ENCODE measurements around the gene SLC24A5. TPM values are rescaled to one million over a fixed set of nuclear protein-coding genes. Genes with fewer than 3 reads are reported as not detected.

The SLC24A5 gene
- total RNA-seq, 1 donor from 2014 or later = 1.3 TPM

DNA sequence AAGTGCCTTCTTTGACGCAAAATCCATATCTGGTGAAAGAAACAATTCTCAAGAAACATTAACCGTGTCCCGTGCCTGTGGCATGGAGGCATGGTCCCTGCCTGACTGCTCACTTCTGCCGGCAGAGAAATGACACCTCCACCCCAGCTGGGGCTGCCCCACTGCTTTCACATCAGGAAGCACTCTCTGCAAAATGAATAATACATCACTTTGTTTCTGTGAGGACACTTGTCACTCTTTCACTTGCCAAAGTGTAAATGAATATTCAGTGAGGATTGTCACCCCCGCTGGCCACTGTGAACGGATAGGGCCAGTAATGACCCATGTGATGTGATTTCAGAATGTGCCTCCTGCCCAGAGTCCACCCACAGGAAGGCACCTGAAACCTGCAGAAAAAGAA lies 31.1 kb upstream of the SLC24A5 start:
- H3K4me3 Mint-ChIP-seq = no peak overlapping the region
- peaks cover 20% of the 10 kb centered on the region for H3K4me1 Mint-ChIP-seq (ENCODE audit: unreplicated experiment)
- no peak for DNase-seq (ENCODE audit: extremely low spot score, unreplicated experiment)
- H3K9me3 Mint-ChIP-seq = no peaks in the 10 kb centered on the region
- H3K27ac Mint-ChIP-seq = no peak overlapping the region
- H3K27me3 Mint-ChIP-seq = peaks cover 4% of the 10 kb centered on the region
- TF ChIP-seq, protein P1, sequence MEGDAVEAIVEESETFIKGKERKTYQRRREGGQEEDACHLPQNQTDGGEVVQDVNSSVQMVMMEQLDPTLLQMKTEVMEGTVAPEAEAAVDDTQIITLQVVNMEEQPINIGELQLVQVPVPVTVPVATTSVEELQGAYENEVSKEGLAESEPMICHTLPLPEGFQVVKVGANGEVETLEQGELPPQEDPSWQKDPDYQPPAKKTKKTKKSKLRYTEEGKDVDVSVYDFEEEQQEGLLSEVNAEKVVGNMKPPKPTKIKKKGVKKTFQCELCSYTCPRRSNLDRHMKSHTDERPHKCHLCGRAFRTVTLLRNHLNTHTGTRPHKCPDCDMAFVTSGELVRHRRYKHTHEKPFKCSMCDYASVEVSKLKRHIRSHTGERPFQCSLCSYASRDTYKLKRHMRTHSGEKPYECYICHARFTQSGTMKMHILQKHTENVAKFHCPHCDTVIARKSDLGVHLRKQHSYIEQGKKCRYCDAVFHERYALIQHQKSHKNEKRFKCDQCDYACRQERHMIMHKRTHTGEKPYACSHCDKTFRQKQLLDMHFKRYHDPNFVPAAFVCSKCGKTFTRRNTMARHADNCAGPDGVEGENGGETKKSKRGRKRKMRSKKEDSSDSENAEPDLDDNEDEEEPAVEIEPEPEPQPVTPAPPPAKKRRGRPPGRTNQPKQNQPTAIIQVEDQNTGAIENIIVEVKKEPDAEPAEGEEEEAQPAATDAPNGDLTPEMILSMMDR (conservative IDR thresholded peaks at IDR 0.05) = no peak
- no peaks in the 10 kb centered on the region for H3K36me3 Mint-ChIP-seq

DNA sequence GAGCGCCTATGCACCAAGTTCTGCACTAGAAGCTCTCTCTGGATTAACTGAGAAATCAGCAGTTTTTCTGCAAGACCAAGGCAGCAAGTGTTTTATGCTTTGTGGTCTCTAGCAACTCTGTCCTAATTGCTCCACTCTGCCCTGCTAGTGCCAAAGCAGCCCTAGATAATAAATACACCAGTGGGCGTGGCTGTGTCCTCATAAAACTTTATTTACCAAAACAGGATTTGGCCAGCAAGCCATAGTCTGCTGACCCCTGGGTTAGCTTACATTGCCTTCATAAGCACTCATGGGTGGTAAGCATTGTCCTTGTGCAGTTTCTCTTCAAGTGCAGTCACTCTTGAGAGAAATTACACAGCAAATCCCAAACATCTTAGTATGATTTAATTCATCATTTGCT lies 30.7 kb upstream of the SLC24A5 start:
- Mint-ChIP-seq H3K27ac (no peak overlapping the region), H3K36me3 (no peaks in the 10 kb centered on the region), H3K27me3 (peaks cover 4% of the 10 kb centered on the region), H3K9me3 (no peaks in the 10 kb centered on the region), H3K4me3 (no peak overlapping the region), H3K4me1 (ENCODE audit: unreplicated experiment) (peaks cover 20% of the 10 kb centered on the region)
- DNase-seq (ENCODE audit: extremely low spot score, unreplicated experiment) = no peak
- TF ChIP-seq, protein P1 (conservative IDR thresholded peaks at IDR 0.05) = no peak

DNA sequence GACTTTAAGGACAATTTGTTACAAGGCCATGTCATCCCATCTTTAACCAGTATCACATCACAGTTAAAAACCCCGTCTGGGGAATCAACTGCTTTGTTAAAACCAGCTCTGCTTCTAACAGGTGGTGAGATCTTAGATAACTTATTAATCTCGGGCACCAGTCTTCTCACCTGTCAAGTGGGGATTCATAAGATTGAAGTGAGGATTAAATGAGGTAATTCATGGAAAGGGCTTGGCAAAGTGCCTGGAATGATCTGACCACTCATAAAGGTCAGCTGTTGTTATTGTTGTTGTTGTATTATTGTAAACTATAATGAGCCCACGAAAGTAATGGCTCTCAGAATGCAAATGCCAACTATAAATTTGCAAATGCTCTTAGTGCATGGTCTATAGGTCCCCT lies 30.1 kb upstream of the SLC24A5 start:
- H3K4me3 Mint-ChIP-seq = no peak overlapping the region
- no peak overlapping the region for H3K27ac Mint-ChIP-seq
- DNase-seq (ENCODE audit: extremely low spot score, unreplicated experiment) = no peak
- no peaks in the 10 kb centered on the region for H3K36me3 Mint-ChIP-seq
- H3K9me3 Mint-ChIP-seq = no peaks in the 10 kb centered on the region
- H3K27me3 Mint-ChIP-seq = peaks cover 4% of the 10 kb centered on the region
- H3K4me1 Mint-ChIP-seq (ENCODE audit: unreplicated experiment) = peaks cover 20% of the 10 kb centered on the region
- TF ChIP-seq, protein P1 (conservative IDR thresholded peaks at IDR 0.05) = no peak

DNA sequence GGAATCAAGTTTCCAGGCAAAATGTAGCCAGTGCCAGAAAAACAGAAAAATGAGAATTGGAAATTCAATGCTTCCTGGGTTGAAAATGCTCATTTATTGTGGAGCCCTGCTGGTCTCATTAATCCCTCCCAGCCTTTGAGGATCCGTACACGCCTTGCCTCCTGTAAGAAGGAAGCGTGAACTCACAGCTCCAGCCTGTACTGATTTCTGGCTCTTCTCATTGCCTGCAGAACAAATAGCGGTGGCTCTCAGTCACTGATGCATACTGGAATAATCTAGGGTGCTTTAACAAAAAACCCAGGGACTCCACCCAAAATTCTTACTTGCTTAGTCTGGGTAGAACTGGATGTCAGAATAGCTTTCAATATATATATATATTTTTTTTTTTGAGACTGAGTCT lies 29.3 kb upstream of the SLC24A5 start:
- no peak for DNase-seq (ENCODE audit: extremely low spot score, unreplicated experiment)
- Mint-ChIP-seq H3K4me1 (ENCODE audit: unreplicated experiment) (peaks cover 15% of the 10 kb centered on the region), H3K9me3 (no peaks in the 10 kb centered on the region), H3K27ac (no peak overlapping the region), H3K36me3 (no peaks in the 10 kb centered on the region), H3K27me3 (peaks cover 6% of the 10 kb centered on the region), H3K4me3 (no peak overlapping the region)
- TF ChIP-seq, protein P1 (conservative IDR thresholded peaks at IDR 0.05) = no peak

DNA sequence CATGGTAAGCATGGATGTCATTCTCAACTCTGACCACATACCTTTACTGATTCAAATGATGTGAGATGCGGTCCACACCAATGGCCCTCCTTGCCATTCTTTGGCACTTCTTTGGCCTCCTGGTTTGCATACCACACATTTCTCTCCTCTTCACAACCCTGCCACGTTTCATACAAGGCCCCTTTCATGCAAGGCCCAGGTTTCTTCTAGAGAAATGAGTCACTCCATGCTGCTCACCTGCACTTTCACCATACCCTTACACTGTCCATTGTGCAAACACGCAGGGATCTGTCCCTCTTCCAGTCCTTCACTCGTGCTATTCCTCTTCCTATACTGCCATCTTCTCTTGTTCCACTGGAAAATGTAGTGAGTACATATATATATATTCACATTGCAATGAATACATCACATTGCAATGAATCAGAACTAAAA lies 24.4 kb upstream of the SLC24A5 start:
- no peaks in the 10 kb centered on the region for H3K36me3 Mint-ChIP-seq
- H3K4me1 Mint-ChIP-seq (ENCODE audit: unreplicated experiment) = peaks cover 15% of the 10 kb centered on the region
- no peaks in the 10 kb centered on the region for H3K9me3 Mint-ChIP-seq
- DNase-seq (ENCODE audit: extremely low spot score, unreplicated experiment) = no peak
- no peak overlapping the region for H3K27ac Mint-ChIP-seq
- H3K27me3 Mint-ChIP-seq = peaks cover 4% of the 10 kb centered on the region
- TF ChIP-seq, protein P1 (conservative IDR thresholded peaks at IDR 0.05) = no peak
- H3K4me3 Mint-ChIP-seq = no peak overlapping the region

DNA sequence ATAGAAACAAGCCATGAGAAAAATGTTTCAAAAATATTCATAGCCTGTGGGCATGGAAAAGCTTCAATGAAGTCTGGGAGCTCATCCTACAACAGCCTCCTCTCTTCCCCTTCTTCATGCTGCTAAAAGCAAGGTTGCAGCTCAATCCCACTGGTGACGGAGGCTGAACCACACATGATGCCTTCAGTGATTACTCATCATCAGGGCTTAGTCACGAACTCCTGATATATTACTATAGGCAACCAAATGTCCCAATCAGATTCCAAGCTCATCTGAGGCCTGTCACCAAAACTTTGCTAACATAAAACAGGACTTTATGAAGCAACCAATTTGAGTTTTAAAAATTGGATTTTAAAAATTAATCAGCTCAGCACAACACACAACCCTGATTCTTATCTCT lies 24.0 kb upstream of the SLC24A5 start:
- Mint-ChIP-seq H3K9me3 (no peaks in the 10 kb centered on the region), H3K4me3 (no peak overlapping the region), H3K27me3 (peaks cover 4% of the 10 kb centered on the region), H3K36me3 (no peaks in the 10 kb centered on the region), H3K4me1 (ENCODE audit: unreplicated experiment) (peaks cover 11% of the 10 kb centered on the region), H3K27ac (no peak overlapping the region)
- TF ChIP-seq, protein P1 (conservative IDR thresholded peaks at IDR 0.05) = no peak
- DNase-seq (ENCODE audit: extremely low spot score, unreplicated experiment) = no peak
